Measurements from ENCODE around the gene C22orf23. TPM values are rescaled to one million over a fixed set of nuclear protein-coding genes. Genes with fewer than 3 reads are reported as not detected.

C22orf23 gene
- polyA plus RNA-seq, 3 donors from 2014 or later, result not detected

GRCh38 chr22:37975153-37975552 lies 21.8 kb upstream of the C22orf23 start:
- H3K36me3 Mint-ChIP-seq, result peaks cover 0 to 8% (median 0%) of the 10 kb centered on the region in 3 donors
- H3K4me1 Mint-ChIP-seq, result no peaks in the 10 kb centered on the region
- H3K4me3 Mint-ChIP-seq, result no peak overlapping the region

GRCh38 chr22:37973271-37974170 lies 20.1 kb upstream of the C22orf23 start:
- no peaks in the 10 kb centered on the region for H3K27me3 Mint-ChIP-seq (ENCODE audit: low read depth in 3 of 3)
- H3K27ac Mint-ChIP-seq, result peak overlapping the region in 1 of 6 donors; percentile 26
- no peaks in the 10 kb centered on the region for H3K9me3 Mint-ChIP-seq
- peaks cover 4 to 16% (median 5%) of the 10 kb centered on the region in 3 donors for H3K36me3 Mint-ChIP-seq
- no peak for DNase-seq
- no peaks in the 10 kb centered on the region for H3K4me1 Mint-ChIP-seq
- H3K4me3 Mint-ChIP-seq, result no peak overlapping the region

More at GRCh38 chr22:37975153-37975552, 21.8 kb upstream of the C22orf23 start:
- Mint-ChIP-seq H3K27me3 (ENCODE audit: low read depth in 3 of 3) (no peaks in the 10 kb centered on the region), H3K9me3 (no peaks in the 10 kb centered on the region), H3K27ac (peak overlapping the region in 5 of 6 donors; percentile 12 to 57 (median 34))
- DNase-seq, result no peak

GRCh38 chr22:37972527-37972926 lies 19.1 kb upstream of the C22orf23 start:
- Mint-ChIP-seq H3K27ac (peak overlapping the region in 1 of 6 donors; percentile 15), H3K4me1 (no peaks in the 10 kb centered on the region), H3K4me3 (no peak overlapping the region), H3K9me3 (no peaks in the 10 kb centered on the region), H3K27me3 (ENCODE audit: low read depth in 3 of 3) (no peaks in the 10 kb centered on the region), H3K36me3 (peaks cover 8 to 22% (median 8%) of the 10 kb centered on the region in 3 donors)
- no peak for DNase-seq

GRCh38 chr22:37971475-37972434 lies 18.4 kb upstream of the C22orf23 start:
- peaks cover 14 to 29% (median 15%) of the 10 kb centered on the region in 3 donors for H3K36me3 Mint-ChIP-seq
- H3K27me3 Mint-ChIP-seq (ENCODE audit: low read depth in 3 of 3), result no peaks in the 10 kb centered on the region
- no peaks in the 10 kb centered on the region for H3K4me1 Mint-ChIP-seq
- H3K9me3 Mint-ChIP-seq, result no peaks in the 10 kb centered on the region
- no peak for DNase-seq
- no peak overlapping the region for H3K4me3 Mint-ChIP-seq
- peak overlapping the region in 1 of 6 donors; percentile 15 for H3K27ac Mint-ChIP-seq

- no peaks in the 10 kb centered on the region for H3K27me3 Mint-ChIP-seq (ENCODE audit: low read depth in 3 of 3)
- peak overlapping the region in 2 of 6 donors; percentile 24 to 40 for H3K27ac Mint-ChIP-seq
- DNase-seq, result no peak
- H3K4me3 Mint-ChIP-seq, result no peak overlapping the region
- H3K9me3 Mint-ChIP-seq, result no peaks in the 10 kb centered on the region
- H3K4me1 Mint-ChIP-seq, result peaks cover 0 to 1% of the 10 kb centered on the region in 2 donors
- H3K36me3 Mint-ChIP-seq, result peaks cover 14 to 32% (median 15%) of the 10 kb centered on the region in 3 donors
Measured at GRCh38 chr22:37970864-37971263, 17.5 kb upstream of the C22orf23 start.

- Mint-ChIP-seq H3K27ac (no peak overlapping the region), H3K36me3 (peaks cover 14 to 29% (median 18%) of the 10 kb centered on the region in 3 donors), H3K9me3 (no peaks in the 10 kb centered on the region), H3K4me1 (peaks cover 6 to 15% of the 10 kb centered on the region in 2 donors), H3K4me3 (no peak overlapping the region), H3K27me3 (ENCODE audit: low read depth in 3 of 3) (no peaks in the 10 kb centered on the region)
- DNase-seq, result no peak
Measured at GRCh38 chr22:37968452-37969251, 15.3 kb upstream of the C22orf23 start.

GRCh38 chr22:37967637-37968451 lies 14.4 kb upstream of the C22orf23 start:
- Mint-ChIP-seq H3K27me3 (ENCODE audit: low read depth in 3 of 3) (no peaks in the 10 kb centered on the region), H3K27ac (no peak overlapping the region), H3K4me1 (peaks cover 6 to 15% of the 10 kb centered on the region in 2 donors), H3K36me3 (peaks cover 14 to 29% (median 18%) of the 10 kb centered on the region in 3 donors), H3K9me3 (no peaks in the 10 kb centered on the region), H3K4me3 (no peak overlapping the region)
- DNase-seq, result no peak

- H3K4me3 Mint-ChIP-seq, result no peak overlapping the region
- peaks cover 6 to 15% of the 10 kb centered on the region in 2 donors for H3K4me1 Mint-ChIP-seq
- no peak overlapping the region for H3K27ac Mint-ChIP-seq
- H3K27me3 Mint-ChIP-seq (ENCODE audit: low read depth in 3 of 3), result no peaks in the 10 kb centered on the region
- DNase-seq, result no peak
- H3K36me3 Mint-ChIP-seq, result peaks cover 17 to 30% (median 19%) of the 10 kb centered on the region in 3 donors
- H3K9me3 Mint-ChIP-seq, result no peaks in the 10 kb centered on the region
Measured at GRCh38 chr22:37967147-37967546, 13.7 kb upstream of the C22orf23 start.

GRCh38 chr22:37965940-37966664 lies 12.7 kb upstream of the C22orf23 start:
- Mint-ChIP-seq H3K9me3 (no peaks in the 10 kb centered on the region), H3K4me1 (peaks cover 6 to 15% of the 10 kb centered on the region in 2 donors), H3K27ac (no peak overlapping the region), H3K36me3 (peaks cover 24 to 36% (median 27%) of the 10 kb centered on the region in 3 donors), H3K4me3 (no peak overlapping the region), H3K27me3 (ENCODE audit: low read depth in 3 of 3) (no peaks in the 10 kb centered on the region)
- no peak for DNase-seq

GRCh38 chr22:37961062-37961461 lies 7.7 kb upstream of the C22orf23 start:
- no peak for DNase-seq
- Mint-ChIP-seq H3K27ac (peak overlapping the region in 1 of 6 donors; percentile 55), H3K36me3 (peaks cover 33 to 46% (median 38%) of the 10 kb centered on the region in 3 donors), H3K4me3 (no peak overlapping the region), H3K27me3 (ENCODE audit: low read depth in 3 of 3) (peaks cover 0 to 4% (median 0%) of the 10 kb centered on the region in 3 donors), H3K9me3 (no peaks in the 10 kb centered on the region), H3K4me1 (peaks cover 11 to 45% of the 10 kb centered on the region in 2 donors)

- Mint-ChIP-seq H3K9me3 (no peaks in the 10 kb centered on the region), H3K36me3 (peaks cover 33 to 43% (median 35%) of the 10 kb centered on the region in 3 donors), H3K27ac (peak overlapping the region in 1 of 6 donors; percentile 53), H3K4me1 (peaks cover 16 to 44% of the 10 kb centered on the region in 2 donors), H3K27me3 (ENCODE audit: low read depth in 3 of 3) (peaks cover 0 to 11% (median 0%) of the 10 kb centered on the region in 3 donors), H3K4me3 (no peak overlapping the region)
- no peak for DNase-seq
Measured at GRCh38 chr22:37959231-37959825, 5.9 kb upstream of the C22orf23 start.
